GM19099 (cell line): ENCODE results near the gene METTL17.
"Not testable (repeated sequence)": the region's sequence is repeated elsewhere in the genome, so short reads cannot be mapped to it uniquely, and the experiment has no call there.

Experiments used
- POLR2A ChIP-seq: IDR thresholded peaks from 3 replicates; pipeline ENCODE4 v1.6.1; 2011; ENCODE audit warnings: low read depth; ENCODE audit not compliant: insufficient read length; ENCODE audit errors: extremely low read depth

METTL17 gene, protein sequence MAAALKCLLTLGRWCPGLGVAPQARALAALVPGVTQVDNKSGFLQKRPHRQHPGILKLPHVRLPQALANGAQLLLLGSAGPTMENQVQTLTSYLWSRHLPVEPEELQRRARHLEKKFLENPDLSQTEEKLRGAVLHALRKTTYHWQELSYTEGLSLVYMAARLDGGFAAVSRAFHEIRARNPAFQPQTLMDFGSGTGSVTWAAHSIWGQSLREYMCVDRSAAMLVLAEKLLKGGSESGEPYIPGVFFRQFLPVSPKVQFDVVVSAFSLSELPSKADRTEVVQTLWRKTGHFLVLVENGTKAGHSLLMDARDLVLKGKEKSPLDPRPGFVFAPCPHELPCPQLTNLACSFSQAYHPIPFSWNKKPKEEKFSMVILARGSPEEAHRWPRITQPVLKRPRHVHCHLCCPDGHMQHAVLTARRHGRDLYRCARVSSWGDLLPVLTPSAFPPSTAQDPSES

DNA sequence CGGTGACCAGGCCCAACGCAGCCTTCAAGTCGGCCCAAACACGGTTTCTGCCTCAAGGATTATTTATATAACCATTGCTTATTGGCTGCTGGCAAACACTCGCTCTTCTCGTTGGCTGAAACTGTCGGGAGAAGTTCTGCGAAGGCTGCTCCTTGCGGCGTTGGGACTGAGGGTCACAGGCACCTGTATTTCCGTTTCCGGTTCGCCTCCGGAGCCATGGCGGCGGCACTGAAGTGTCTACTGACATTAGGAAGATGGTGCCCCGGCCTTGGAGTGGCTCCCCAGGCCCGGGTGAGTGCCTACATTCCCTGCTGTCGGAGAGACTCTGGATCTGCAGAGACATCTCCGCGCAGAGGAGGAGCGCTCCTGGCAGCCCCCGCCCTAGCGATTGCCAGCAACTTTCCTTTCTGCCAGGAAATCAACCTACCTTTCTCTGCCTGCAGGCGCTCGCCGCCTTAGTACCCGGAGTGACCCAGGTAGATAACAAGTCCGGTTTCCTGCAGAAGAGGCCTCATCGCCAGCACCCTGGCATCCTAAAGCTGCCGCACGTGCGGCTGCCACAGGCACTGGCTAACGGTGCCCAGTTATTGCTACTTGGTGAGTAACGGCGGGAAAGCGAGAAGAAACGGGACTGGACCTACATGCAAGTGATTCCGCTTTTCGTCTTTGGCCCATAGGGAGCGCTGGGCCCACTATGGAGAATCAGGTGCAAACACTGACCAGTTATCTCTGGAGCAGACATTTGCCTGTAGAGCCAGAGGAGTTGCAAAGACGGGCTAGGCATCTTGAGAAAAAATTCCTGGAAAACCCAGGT, at the start of gene METTL17:
TSS of gene METTL17 (plus strand) at position 194 of the 814 bp plus-strand sequence. CDS start at position 217, 23 bp downstream.
- peak; percentile 86 for TF ChIP-seq POLR2A

DNA sequence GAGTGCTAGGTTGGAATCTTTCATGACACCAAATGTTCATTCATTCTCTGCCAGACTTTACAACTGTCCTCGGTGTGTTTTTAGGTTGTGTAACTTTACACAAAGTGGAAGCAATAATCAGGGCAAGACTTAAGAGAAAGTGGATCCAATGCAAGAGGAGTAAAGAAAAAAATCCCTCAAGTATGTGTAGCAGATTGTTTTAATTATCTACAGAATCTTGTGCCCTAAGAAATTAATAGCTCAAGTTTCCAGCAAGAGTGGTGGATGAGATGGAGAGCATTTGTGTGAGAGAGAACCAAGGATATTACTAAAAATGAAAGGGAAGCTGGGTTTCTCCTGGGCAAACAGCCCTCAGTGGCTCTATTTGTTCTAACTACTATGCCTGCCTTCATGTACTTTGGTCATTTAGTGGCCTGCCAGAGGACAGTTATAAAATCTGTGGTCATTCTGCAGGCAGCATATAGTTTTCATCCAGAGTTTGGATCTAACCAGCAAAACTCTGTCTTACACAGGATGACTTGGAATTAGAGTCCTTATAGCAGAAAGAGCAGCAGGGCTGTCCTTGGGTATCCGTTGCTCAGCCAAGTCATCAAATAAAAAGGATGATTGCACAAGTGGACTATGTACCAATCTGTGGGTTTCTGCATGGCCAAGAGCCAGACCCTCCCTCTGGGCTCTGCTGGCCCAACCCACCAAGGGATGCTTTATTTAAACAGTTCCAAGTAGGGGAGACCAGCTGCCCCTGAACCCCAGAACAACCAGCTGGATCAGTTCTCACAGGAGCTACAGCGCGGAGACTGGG, 34.8 kb upstream of the METTL17 start, which contains the start of gene RNASE2:
TSS of gene RNASE2 (plus strand) at position 752 of the 802 bp plus-strand sequence. CDS start 285 bp downstream, outside the sequence.
- not testable (repeated sequence) for TF ChIP-seq POLR2A

DNA sequence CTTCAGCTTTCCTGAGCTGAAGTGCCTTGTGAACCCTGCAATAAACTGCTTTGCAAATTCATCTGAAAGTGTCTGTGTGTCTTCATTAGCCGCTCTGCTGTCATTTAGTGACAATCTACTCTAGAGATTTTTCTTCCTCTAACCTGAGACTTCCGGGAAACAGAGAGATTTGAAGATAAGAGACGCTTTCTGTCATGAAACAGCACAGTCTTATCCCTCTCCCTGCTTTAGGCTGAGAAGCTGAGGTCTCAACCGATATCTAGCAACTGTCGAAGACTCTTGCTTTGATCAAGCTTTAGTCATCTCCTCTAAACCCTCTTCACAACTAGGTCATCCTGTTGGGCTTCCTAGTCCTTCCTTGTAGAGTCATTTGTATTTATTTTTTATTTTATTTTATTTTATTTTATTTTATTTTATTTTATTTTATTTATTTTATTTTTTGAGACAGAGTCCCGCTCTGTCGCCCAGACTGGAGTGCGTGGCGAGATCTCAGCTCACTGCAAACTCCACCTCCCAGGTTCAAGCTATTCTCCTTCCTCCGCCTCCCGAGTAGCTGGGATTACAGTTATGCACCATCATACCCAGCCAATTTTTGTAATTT, 33.3 kb upstream of the METTL17 start:
- no peak for TF ChIP-seq POLR2A

DNA sequence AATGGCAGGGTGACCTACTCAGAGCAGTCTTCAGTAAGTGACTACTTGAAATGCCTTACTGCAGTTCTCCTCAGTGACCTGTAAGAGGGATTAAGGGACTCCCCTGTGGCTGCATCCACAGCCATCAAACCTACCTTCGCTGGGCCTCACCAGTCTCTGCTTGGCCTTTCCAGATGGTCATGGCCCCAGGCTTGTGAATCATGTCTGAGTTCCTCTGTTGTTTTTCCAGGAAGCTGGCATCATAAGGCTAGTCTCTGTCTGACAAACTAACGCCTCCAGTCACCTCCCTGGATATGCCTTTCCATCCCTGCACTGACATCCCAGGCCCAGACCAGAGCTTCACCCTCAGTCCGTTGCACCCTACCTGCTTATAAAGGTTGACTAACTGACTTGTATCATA, 20.4 kb upstream of the METTL17 start:
- TF ChIP-seq POLR2A: no peak

DNA sequence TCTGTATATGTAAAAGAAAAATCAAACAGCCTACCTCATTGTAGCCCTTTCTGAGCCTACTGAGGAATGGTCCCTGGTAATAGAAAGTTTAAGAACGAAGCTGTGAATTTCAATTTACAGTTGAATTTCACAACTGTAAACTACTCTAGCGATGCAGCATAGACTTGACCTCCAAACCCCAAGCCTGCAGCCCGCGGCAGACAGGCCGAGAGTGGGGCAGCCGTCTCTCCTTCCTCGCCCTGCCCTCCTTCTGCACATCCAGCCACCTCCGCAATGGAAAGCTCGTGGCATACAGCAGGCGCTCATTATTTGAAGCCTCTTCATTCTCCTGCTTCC, 19.2 kb upstream of the METTL17 start:
- TF ChIP-seq POLR2A: no peak

DNA sequence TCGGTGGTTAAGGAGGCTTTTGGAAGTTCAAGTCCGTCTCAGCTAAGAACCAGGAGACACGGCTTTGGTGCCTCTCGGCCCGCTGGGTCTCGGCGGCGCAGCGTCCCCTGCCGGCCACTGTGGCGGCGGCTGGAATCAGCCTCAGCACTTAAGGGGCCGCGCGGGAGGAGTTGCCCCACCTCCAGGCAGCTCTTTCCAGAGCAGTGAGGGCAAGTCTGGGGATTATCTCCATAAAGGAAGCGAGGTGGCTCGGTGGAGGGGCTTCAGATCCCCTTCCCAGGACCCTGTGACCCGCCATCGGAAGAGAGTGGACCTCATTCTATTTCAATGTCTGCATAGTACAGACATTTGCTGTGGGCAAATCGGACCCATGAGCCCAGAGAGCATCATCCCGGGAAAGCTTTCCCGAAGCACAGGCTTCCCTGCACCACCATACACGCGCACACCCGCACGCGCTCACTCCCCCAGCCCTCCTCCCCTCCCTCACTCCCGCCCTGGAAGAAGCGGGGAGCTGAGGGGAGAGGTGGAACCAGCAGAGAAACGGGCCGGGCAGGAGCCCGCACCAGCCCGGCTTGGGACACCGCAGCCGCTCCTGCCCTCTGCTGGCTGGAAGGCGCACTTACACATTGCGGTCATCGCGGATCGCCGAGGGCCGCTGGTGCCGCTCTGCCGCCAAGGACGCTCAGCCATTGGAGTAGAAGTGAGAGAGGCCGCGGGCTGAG, 18.6 kb upstream of the METTL17 start:
- no peak for TF ChIP-seq POLR2A

DNA sequence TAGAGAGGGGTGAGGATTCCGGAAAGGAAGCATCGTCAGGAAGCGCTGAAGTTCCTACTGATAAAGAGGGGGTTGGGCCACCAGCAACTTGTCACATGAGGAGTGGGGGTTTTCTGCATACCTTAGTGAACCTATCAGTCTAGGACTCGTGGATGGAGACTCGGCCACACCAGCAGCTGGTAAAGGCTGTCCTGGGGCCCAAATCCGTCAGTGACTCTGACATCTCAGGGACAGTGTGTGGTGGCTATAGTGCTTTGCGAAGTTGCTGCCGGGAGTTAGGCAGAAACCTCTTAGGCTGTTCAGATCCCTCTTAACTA, 18.1 kb upstream of the METTL17 start:
- TF ChIP-seq POLR2A: no peak

DNA sequence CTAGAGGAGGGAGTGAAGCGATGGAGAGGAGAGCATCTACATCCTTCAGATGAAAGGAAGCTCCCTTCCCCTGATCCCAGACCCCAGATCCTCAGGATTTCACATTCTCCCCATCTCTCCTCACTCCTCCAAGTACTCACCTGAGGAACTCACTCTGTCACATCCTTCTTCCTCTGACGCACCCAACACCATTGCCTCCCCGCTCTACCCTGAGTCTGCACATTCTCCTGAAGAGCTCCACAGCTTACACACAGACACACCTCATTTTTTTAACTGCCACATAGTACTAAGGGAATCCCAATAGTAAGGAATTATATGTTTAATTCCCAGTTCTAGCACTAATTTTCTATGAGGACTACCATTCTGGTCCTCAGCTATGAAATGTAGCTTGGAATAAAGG, 16.3 kb upstream of the METTL17 start:
- TF ChIP-seq POLR2A: no peak

DNA sequence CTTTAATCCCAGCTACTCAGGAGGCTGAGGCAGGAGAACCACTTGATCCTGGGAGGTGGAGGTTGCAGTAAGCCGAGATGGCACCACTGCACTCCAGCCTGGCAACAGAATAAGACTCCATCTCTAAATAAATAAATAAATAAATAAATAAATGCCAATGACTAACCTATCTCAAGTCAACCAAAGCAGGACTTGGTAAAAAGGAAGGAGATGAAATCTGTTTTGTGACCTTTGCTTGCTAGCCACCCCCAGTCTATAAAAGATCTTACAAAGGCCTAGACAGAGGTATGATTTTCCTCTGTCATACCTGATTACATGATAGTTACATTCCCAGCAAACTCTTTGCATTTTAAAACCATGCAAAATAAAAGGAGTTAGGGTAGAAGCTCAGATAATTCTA, 13.5 kb upstream of the METTL17 start:
- no peak for TF ChIP-seq POLR2A

DNA sequence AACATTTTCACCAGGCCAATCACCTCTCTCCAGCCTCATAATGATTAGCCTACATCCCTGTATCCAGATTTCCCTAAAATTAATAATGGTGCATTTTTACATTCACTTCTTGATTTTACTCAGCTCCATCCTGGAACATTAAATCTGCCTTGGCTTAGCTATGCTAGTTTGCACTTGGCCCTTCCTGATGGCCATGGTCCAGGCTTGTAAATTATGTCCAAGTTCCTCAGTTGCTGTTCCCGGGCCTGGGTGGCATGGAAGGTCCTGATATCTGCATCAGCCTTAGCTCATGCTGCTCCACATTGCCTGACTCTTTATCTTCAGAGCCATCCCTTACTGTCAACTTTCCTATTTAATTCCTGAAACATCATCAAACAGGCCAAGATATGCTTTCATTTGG, 11.1 kb upstream of the METTL17 start:
- no peak for TF ChIP-seq POLR2A

DNA sequence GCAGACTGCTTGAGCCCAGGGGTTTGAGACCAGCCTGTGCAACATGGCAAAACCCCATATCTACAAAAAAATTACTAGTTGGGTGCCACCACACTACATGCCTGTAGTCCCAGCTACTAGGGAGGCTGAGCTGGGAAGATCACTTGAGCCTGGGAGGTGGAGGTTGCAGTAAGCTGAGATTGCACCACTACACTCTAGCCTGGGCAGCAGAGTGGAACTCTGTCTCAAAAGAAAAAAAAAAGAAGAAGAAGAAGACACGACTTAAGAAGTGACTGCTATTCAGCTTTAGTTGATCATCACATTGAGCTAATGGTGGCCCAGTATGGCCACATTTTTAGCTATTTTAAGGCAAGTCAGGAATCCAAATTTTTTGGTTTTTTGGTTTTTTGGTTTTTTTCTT, 8.9 kb upstream of the METTL17 start:
- no peak for TF ChIP-seq POLR2A

DNA sequence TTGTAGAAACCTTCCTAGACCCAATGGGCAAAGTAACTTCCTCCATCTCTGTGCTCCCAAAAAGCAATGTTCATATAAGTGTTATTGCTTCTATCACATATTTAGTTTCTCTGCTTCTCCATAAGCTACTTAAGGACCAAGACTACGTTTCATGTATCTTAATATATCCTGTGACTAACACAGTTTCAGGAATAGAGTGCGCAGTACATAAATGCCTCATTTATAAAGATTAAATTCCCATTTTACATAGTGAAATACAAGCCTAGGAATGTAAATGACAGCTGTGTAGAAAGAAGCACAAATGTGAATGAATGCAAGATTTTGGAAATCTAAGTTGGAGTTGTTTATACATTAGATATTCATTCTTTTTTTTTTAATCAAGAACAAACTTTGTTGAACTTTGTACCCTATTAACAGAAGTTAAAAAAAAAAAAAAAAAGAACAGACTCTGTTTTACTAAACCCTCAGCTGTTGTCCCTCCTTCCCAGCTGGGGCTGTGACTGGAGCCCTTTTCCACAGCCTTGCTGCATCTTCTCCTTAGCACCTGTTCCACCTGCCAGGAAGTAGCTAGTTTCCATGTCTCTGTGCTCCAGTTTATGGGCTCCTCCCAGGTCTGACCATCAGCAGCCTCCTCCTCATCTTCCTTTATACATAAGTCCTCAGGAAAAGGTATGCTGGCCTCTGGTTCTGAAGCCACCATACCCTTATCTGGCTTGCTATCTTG, 7.0 kb upstream of the METTL17 start:
- TF ChIP-seq POLR2A: no peak

DNA sequence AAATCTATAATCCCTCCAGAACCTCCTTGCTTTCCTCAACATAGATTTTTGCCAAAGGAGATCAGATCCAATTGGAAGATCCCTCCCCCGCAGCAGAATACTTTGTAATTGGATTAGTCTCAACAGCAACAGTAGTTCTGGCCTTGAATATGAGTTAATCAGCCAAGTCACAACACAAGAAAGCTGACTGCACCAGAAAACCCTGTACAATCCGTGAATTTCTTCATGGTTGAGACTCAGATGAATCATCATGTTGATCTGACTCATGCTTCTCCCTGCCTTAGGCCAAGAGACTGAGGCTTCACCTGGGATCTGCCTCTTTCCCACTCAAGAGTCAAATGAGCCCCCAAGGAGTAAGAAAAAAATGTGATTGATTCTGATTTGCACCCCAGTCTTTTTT, 3.0 kb upstream of the METTL17 start:
- TF ChIP-seq POLR2A: no peak
